Measurements from ENCODE around the gene HSD3B7. TPM values are rescaled to one million over a fixed set of nuclear protein-coding genes. Genes with fewer than 3 reads are reported as not detected.

Gene HSD3B7
- total RNA-seq, 4 donors from 2014 or later, result 12.4 to 29.8 (median 19.0) TPM

DNA sequence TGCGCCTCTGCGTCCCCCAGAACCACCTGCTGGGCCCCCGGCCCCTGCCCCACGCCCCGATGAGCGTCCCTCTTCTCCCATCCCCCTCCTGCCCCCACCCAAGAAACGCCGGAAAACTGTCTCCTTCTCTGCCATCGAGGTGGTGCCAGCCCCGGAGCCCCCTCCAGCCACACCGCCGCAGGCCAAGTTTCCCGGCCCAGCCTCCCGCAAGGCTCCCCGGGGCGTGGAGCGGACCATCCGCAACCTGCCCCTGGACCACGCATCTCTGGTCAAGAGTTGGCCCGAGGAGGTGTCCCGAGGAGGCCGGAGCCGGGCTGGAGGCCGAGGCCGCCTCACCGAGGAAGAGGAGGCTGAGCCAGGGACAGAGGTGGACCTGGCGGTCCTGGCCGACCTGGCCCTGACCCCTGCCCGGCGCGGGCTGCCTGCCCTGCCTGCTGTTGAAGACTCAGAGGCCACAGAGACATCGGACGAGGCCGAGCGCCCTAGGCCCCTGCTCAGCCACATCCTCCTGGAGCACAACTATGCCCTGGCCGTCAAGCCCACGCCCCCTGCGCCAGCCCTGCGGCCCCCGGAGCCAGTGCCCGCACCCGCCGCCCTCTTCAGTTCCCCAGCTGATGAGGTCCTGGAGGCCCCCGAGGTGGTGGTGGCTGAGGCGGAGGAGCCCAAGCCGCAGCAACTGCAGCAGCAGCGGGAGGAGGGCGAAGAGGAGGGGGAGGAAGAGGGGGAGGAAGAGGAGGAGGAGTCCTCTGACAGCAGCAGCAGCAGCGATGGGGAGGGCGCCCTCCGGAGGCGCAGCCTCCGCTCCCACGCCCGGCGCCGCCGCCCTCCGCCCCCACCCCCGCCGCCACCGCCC, 5.6 kb upstream of the HSD3B7 start:
- intact Hi-C loops (cut with DNase I; ENCODE audit: low total_unique reads), result loop anchor here (5.0 to 10.0 kb wide), 3 partner anchors 165 to 893 kb away; partner anchors contain the start of genes ZNF267 and ZNF843
- TF ChIP-seq, protein P1, sequence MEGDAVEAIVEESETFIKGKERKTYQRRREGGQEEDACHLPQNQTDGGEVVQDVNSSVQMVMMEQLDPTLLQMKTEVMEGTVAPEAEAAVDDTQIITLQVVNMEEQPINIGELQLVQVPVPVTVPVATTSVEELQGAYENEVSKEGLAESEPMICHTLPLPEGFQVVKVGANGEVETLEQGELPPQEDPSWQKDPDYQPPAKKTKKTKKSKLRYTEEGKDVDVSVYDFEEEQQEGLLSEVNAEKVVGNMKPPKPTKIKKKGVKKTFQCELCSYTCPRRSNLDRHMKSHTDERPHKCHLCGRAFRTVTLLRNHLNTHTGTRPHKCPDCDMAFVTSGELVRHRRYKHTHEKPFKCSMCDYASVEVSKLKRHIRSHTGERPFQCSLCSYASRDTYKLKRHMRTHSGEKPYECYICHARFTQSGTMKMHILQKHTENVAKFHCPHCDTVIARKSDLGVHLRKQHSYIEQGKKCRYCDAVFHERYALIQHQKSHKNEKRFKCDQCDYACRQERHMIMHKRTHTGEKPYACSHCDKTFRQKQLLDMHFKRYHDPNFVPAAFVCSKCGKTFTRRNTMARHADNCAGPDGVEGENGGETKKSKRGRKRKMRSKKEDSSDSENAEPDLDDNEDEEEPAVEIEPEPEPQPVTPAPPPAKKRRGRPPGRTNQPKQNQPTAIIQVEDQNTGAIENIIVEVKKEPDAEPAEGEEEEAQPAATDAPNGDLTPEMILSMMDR (IDR thresholded peaks at IDR 0.05), result no peak
- no peak for TF ChIP-seq POLR2A (IDR thresholded peaks at IDR 0.05)
- no peak for DNase-seq (ENCODE audit: low spot score in 2 of 2)
- no peak overlapping the region for H3K4me3 ChIP-seq (ENCODE audit: low read depth, poor library complexity, severe bottlenecking)
- 89 to 92% methylated on average over 41 to 56 of the region's 62 CpGs for WGBS, 2 donors

DNA sequence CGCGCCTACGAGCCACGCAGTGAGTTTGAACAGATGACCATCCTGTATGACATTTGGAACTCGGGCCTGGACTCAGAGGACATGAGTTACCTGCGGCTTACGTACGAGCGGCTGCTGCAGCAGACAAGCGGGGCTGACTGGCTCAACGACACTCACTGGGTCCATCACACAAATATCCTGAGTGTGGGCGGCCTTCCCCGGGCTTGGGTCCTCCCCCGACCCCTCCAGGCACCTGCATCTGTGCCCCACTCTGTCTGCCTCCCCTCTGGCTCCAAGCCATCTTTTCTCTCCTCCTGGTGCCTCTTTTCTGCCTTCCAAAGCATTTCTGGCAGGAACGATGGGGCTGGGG, 5.0 kb upstream of the HSD3B7 start:
- intact Hi-C loops (cut with DNase I; ENCODE audit: low total_unique reads), result loop anchor here (5.0 to 10.0 kb wide), 3 partner anchors 165 to 892 kb away; partner anchors contain the start of genes ZNF267 and ZNF843

DNA sequence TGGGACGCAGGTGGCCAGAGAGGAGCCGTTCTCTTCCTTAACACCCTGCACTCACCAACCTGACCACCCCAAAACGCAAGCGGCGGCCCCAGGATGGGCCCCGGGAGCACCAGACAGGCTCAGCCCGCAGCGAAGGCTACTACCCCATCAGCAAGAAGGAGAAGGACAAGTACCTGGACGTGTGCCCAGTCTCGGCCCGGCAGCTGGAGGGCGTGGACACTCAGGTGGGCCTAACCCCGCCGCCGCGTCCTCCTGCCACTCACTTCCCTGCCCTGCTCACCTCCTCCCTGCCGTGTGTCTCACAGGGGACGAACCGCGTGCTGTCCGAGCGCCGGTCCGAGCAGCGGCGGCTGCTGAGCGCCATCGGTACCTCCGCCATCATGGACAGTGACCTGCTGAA, 4.6 kb upstream of the HSD3B7 start:
- 88 to 91% methylated on average over 25 to 29 of the region's 29 CpGs for WGBS, 2 donors
- TF ChIP-seq, protein P1 (IDR thresholded peaks at IDR 0.05), result no peak
- no peak for TF ChIP-seq POLR2A (IDR thresholded peaks at IDR 0.05)
- no peak for DNase-seq (ENCODE audit: low spot score in 2 of 2)
- no peak overlapping the region for H3K4me3 ChIP-seq (ENCODE audit: low read depth, poor library complexity, severe bottlenecking)
- intact Hi-C loops (cut with DNase I; ENCODE audit: low total_unique reads), result loop anchor here (5.0 to 10.0 kb wide), 3 partner anchors 164 to 892 kb away; partner anchors contain the start of genes ZNF267 and ZNF843

More for the DNA sequence above, 5.0 kb upstream of the HSD3B7 start:
- whole genome bisulfite sequencing, 2 donors, result 89 to 94% methylated on average over 15 of the region's 15 CpGs
- no peak for DNase-seq (ENCODE audit: low spot score in 2 of 2)
- no peak overlapping the region for H3K4me3 ChIP-seq (ENCODE audit: low read depth, poor library complexity, severe bottlenecking)
- TF ChIP-seq, protein P1 (IDR thresholded peaks at IDR 0.05), result no peak
- no peak for TF ChIP-seq POLR2A (IDR thresholded peaks at IDR 0.05)

DNA sequence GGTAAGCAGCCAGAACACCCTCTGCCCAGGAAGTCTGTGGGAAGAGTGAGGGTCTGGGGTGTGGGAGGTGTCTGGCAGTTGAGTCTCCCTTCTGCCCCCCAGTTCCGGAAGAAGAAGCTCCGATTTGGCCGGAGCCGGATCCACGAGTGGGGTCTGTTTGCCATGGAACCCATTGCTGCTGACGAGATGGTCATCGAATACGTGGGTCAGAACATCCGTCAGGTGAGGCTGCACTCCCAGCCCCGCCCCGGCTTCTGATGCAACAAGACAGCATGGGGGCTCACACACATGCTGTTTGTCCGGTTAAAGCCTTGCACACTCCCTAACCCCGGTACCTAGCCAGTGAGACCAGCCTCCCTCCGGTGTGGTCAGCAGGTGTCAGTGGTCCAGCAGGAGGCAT, 4.0 kb upstream of the HSD3B7 start:
- 93 to 97% methylated on average over 11 to 14 of the region's 14 CpGs for WGBS, 2 donors
- intact Hi-C loops (cut with DNase I; ENCODE audit: low total_unique reads), result loop anchor here (5.0 to 10.0 kb wide), 3 partner anchors 164 to 891 kb away; partner anchors contain the start of genes ZNF267 and ZNF843
- no peak overlapping the region for H3K4me3 ChIP-seq (ENCODE audit: low read depth, poor library complexity, severe bottlenecking)
- no peak for DNase-seq (ENCODE audit: low spot score in 2 of 2)
- TF ChIP-seq, protein P1 (IDR thresholded peaks at IDR 0.05), result no peak
- TF ChIP-seq POLR2A (IDR thresholded peaks at IDR 0.05), result no peak

DNA sequence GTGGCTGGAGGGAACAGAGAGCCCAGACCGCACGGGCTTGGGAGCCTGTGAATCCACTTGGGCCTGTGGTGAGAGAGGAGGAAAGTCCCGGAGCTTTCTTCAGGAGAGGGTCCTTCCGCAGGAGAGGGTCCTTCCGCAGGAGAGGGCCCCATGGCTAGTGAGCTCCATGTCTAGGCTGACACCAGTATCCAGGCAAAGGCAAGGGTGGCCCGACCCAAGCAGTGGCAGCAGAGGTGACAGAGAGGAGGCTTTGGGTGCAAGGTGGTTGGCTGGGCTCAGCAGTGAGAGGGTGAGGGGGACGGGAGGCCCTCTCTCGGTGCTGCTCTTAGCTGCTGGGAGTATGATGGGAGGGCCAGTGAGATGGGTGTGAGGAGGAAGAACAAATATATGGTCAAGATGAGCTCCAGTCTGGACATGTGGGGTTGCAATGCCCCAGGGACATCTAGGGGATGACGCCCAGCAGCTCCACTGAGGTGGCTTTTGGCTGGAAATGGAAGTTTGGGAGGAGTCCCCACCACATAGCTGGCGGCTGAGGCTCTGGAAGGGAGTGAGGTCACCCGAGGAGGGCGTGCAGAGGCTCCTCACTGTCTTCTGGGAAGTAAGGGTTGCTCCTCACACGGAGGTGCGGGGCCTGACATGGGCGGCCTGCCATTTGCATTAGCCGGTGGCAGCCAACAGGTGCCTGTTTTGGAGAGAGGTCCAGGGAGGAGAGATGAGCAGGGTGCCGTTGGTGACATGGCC, 2.3 kb upstream of the HSD3B7 start:
- 48 to 55% methylated on average over 16 to 17 of the region's 17 CpGs for WGBS, 2 donors
- no peak overlapping the region for H3K4me3 ChIP-seq (ENCODE audit: low read depth, poor library complexity, severe bottlenecking)
- no peak for TF ChIP-seq POLR2A (IDR thresholded peaks at IDR 0.05)
- TF ChIP-seq, protein P1 (IDR thresholded peaks at IDR 0.05), result no peak
- intact Hi-C loops (cut with DNase I; ENCODE audit: low total_unique reads), result loop anchor here (5.0 to 10.0 kb wide), 3 partner anchors 162 to 890 kb away; partner anchors contain the start of genes ZNF267 and ZNF843
- DNase-seq (ENCODE audit: low spot score in 2 of 2), result no peak
